Measurements from ENCODE around the gene FAM13B.

DNA sequence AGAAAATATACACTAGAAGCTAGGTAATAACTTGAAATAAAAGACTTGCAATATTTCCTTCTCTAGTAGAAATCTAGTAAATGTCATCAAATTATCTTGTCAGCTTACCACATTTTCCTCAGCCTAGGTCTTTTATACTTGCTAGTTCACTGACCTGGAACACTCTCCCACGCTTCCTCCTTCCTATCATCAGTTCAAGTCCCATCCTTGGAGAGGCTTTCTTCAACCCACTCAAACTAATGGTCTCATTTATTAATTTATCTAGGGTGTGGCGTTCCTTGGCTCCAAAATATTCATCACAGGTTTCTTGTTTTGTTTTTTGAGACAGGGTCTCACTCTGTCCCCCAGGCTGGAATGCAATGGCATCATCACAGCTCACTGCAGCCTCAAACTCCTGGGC, 2.9 kb downstream of the FAM13B start:
- TF ChIP-seq MAFK (IDR thresholded peaks at IDR 0.05; ENCODE audit: partially characterized antibody) (no peak), POLR2A (IDR thresholded peaks at IDR 0.05; ENCODE audit: low read length) (no peak), HDAC2 (IDR thresholded peaks at IDR 0.05) (no peak), MYC (IDR thresholded peaks at IDR 0.05; ENCODE audit: borderline replicate concordance, low read length) (no peak), MAZ (IDR thresholded peaks at IDR 0.05; ENCODE audit: borderline replicate concordance, low read depth, low read length) (no peak), ZFP36 (IDR thresholded peaks at IDR 0.05; ENCODE audit: borderline replicate concordance, partially characterized antibody) (no peak), RAD21 (conservative IDR thresholded peaks at IDR 0.05 in 1 of 2, IDR thresholded peaks at IDR 0.05 in 1 of 2) (no peak)
- TF ChIP-seq, protein P1, sequence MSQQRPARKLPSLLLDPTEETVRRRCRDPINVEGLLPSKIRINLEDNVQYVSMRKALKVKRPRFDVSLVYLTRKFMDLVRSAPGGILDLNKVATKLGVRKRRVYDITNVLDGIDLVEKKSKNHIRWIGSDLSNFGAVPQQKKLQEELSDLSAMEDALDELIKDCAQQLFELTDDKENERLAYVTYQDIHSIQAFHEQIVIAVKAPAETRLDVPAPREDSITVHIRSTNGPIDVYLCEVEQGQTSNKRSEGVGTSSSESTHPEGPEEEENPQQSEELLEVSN (IDR thresholded peaks at IDR 0.05; ENCODE audit: borderline replicate concordance, low read depth): no peak
- TF ChIP-seq, protein P2, sequence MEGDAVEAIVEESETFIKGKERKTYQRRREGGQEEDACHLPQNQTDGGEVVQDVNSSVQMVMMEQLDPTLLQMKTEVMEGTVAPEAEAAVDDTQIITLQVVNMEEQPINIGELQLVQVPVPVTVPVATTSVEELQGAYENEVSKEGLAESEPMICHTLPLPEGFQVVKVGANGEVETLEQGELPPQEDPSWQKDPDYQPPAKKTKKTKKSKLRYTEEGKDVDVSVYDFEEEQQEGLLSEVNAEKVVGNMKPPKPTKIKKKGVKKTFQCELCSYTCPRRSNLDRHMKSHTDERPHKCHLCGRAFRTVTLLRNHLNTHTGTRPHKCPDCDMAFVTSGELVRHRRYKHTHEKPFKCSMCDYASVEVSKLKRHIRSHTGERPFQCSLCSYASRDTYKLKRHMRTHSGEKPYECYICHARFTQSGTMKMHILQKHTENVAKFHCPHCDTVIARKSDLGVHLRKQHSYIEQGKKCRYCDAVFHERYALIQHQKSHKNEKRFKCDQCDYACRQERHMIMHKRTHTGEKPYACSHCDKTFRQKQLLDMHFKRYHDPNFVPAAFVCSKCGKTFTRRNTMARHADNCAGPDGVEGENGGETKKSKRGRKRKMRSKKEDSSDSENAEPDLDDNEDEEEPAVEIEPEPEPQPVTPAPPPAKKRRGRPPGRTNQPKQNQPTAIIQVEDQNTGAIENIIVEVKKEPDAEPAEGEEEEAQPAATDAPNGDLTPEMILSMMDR (IDR thresholded peaks at IDR 0.05): no peak
- TF ChIP-seq, protein P3, sequence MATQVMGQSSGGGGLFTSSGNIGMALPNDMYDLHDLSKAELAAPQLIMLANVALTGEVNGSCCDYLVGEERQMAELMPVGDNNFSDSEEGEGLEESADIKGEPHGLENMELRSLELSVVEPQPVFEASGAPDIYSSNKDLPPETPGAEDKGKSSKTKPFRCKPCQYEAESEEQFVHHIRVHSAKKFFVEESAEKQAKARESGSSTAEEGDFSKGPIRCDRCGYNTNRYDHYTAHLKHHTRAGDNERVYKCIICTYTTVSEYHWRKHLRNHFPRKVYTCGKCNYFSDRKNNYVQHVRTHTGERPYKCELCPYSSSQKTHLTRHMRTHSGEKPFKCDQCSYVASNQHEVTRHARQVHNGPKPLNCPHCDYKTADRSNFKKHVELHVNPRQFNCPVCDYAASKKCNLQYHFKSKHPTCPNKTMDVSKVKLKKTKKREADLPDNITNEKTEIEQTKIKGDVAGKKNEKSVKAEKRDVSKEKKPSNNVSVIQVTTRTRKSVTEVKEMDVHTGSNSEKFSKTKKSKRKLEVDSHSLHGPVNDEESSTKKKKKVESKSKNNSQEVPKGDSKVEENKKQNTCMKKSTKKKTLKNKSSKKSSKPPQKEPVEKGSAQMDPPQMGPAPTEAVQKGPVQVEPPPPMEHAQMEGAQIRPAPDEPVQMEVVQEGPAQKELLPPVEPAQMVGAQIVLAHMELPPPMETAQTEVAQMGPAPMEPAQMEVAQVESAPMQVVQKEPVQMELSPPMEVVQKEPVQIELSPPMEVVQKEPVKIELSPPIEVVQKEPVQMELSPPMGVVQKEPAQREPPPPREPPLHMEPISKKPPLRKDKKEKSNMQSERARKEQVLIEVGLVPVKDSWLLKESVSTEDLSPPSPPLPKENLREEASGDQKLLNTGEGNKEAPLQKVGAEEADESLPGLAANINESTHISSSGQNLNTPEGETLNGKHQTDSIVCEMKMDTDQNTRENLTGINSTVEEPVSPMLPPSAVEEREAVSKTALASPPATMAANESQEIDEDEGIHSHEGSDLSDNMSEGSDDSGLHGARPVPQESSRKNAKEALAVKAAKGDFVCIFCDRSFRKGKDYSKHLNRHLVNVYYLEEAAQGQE (IDR thresholded peaks at IDR 0.05): no peak
- TF ChIP-seq, protein P4, sequence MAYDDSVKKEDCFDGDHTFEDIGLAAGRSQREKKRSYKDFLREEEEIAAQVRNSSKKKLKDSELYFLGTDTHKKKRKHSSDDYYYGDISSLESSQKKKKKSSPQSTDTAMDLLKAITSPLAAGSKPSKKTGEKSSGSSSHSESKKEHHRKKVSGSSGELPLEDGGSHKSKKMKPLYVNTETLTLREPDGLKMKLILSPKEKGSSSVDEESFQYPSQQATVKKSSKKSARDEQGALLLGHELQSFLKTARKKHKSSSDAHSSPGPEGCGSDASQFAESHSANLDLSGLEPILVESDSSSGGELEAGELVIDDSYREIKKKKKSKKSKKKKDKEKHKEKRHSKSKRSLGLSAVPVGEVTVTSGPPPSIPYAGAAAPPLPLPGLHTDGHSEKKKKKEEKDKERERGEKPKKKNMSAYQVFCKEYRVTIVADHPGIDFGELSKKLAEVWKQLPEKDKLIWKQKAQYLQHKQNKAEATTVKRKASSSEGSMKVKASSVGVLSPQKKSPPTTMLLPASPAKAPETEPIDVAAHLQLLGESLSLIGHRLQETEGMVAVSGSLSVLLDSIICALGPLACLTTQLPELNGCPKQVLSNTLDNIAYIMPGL (CRISPR knock-in tag; IDR thresholded peaks at IDR 0.05; ENCODE audit: borderline replicate concordance): no peak

Measured in A549 (cell line).